Endothelial cell (in vitro differentiated cells): ENCODE results near the gene MYLK. TPM values are rescaled to one million over a fixed set of nuclear protein-coding genes. Genes with fewer than 3 reads are reported as not detected.

Experiments
- DNase-seq: peaks from one replicate; pipeline ENCODE4 v3.0.0; 2021; ENCODE audit warnings: low spot score
- H3K27ac Mint-ChIP-seq: one replicate; pipeline ENCODE4 v1.8.0; 2021; ENCODE audit warnings: mixed read lengths, inconsistent platforms; ENCODE audit not compliant: unreplicated experiment
- H3K27me3 Mint-ChIP-seq: one replicate; pipeline ENCODE4 v1.8.0; 2021; ENCODE audit warnings: mild to moderate bottlenecking, moderate library complexity, mixed read lengths, inconsistent platforms; ENCODE audit not compliant: unreplicated experiment
- H3K36me3 Mint-ChIP-seq: one replicate; pipeline ENCODE4 v1.8.0; 2021; ENCODE audit warnings: mild to moderate bottlenecking, low read depth, mixed read lengths, inconsistent platforms; ENCODE audit not compliant: unreplicated experiment
- H3K4me1 Mint-ChIP-seq: one replicate; pipeline ENCODE4 v1.8.0; 2021; ENCODE audit warnings: mild to moderate bottlenecking, mixed read lengths, inconsistent platforms; ENCODE audit not compliant: unreplicated experiment
- H3K4me3 Mint-ChIP-seq: one replicate; pipeline ENCODE4 v1.8.0; 2021; ENCODE audit warnings: mild to moderate bottlenecking, mixed read lengths, inconsistent platforms; ENCODE audit not compliant: unreplicated experiment
- H3K9me3 Mint-ChIP-seq: one replicate; pipeline ENCODE4 v1.8.0; 2021; ENCODE audit warnings: mixed read lengths, inconsistent platforms; ENCODE audit not compliant: unreplicated experiment
- total RNA-seq: library from RNA; stranded (reverse); fragmentation: NEBNext Ultra II Directional; extraction: Animal tissue kit (Norgen Biotek cat#: 25700); gene quantifications from one replicate; pipeline ENCODE4 v1.2.1, GENCODE V29; 2021; ENCODE audit not compliant: unreplicated experiment
- TF ChIP-seq, protein P1 (sequence below): fragments of 200-600 bp; sonication (generic); IDR thresholded peaks from one replicate; pipeline ENCODE4 v1.5.0; 2021; ENCODE audit warnings: antibody characterized with exemption; ENCODE audit not compliant: unreplicated experiment

The MYLK gene
- total RNA-seq, 1 donor from 2014 or later = 7.8 TPM

- Mint-ChIP-seq H3K9me3 (no peaks in the 10 kb centered on the region), H3K27ac (no peak overlapping the region), H3K36me3 (no peaks in the 10 kb centered on the region), H3K4me3 (no peak overlapping the region), H3K27me3 (peaks cover 9% of the 10 kb centered on the region), H3K4me1 (peaks cover 14% of the 10 kb centered on the region)
- TF ChIP-seq, protein P1, sequence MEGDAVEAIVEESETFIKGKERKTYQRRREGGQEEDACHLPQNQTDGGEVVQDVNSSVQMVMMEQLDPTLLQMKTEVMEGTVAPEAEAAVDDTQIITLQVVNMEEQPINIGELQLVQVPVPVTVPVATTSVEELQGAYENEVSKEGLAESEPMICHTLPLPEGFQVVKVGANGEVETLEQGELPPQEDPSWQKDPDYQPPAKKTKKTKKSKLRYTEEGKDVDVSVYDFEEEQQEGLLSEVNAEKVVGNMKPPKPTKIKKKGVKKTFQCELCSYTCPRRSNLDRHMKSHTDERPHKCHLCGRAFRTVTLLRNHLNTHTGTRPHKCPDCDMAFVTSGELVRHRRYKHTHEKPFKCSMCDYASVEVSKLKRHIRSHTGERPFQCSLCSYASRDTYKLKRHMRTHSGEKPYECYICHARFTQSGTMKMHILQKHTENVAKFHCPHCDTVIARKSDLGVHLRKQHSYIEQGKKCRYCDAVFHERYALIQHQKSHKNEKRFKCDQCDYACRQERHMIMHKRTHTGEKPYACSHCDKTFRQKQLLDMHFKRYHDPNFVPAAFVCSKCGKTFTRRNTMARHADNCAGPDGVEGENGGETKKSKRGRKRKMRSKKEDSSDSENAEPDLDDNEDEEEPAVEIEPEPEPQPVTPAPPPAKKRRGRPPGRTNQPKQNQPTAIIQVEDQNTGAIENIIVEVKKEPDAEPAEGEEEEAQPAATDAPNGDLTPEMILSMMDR = no peak
- DNase-seq = no peak
These were observed 220.2 kb downstream of the MYLK start for GRCh38 chr3:123663977-123664376.

- Mint-ChIP-seq H3K27ac (no peak overlapping the region), H3K4me3 (no peak overlapping the region), H3K36me3 (no peaks in the 10 kb centered on the region), H3K9me3 (no peaks in the 10 kb centered on the region), H3K4me1 (peaks cover 9% of the 10 kb centered on the region), H3K27me3 (peaks cover 9% of the 10 kb centered on the region)
- TF ChIP-seq, protein P1 = no peak
- DNase-seq = no peak
These were observed 222.2 kb downstream of the MYLK start for GRCh38 chr3:123661973-123662372.

GRCh38 chr3:123660900-123661299, 223.2 kb downstream of the MYLK start:
- Mint-ChIP-seq H3K4me3 (no peak overlapping the region), H3K36me3 (peaks cover 3% of the 10 kb centered on the region), H3K27ac (no peak overlapping the region), H3K27me3 (peaks cover 9% of the 10 kb centered on the region), H3K9me3 (no peaks in the 10 kb centered on the region), H3K4me1 (peaks cover 9% of the 10 kb centered on the region)
- no peak for DNase-seq
- TF ChIP-seq, protein P1 = no peak

- H3K4me1 Mint-ChIP-seq = peaks cover 9% of the 10 kb centered on the region
- H3K4me3 Mint-ChIP-seq = no peak overlapping the region
- H3K27ac Mint-ChIP-seq = no peak overlapping the region
- TF ChIP-seq, protein P1 = no peak
- H3K36me3 Mint-ChIP-seq = peaks cover 3% of the 10 kb centered on the region
- H3K9me3 Mint-ChIP-seq = no peaks in the 10 kb centered on the region
- DNase-seq = no peak
- H3K27me3 Mint-ChIP-seq = peaks cover 5% of the 10 kb centered on the region
These were observed 223.9 kb downstream of the MYLK start for GRCh38 chr3:123660141-123660675.

GRCh38 chr3:123658852-123659206, 225.3 kb downstream of the MYLK start:
- H3K27ac Mint-ChIP-seq = no peak overlapping the region
- DNase-seq = no peak
- H3K27me3 Mint-ChIP-seq = peaks cover 7% of the 10 kb centered on the region
- peaks cover 12% of the 10 kb centered on the region for H3K4me1 Mint-ChIP-seq
- H3K4me3 Mint-ChIP-seq = no peak overlapping the region
- H3K36me3 Mint-ChIP-seq = peaks cover 3% of the 10 kb centered on the region
- TF ChIP-seq, protein P1 = no peak
- H3K9me3 Mint-ChIP-seq = no peaks in the 10 kb centered on the region
